NCI-H1092 (cell line): ENCODE measurements around the gene VMP1.
A peak's percentile ranks its signal among the peaks of the same experiment; 100 is the strongest.

ENCODE experiments used
- DNase-seq: peaks from one replicate; lab custom pipeline; 2025; lab: John Stamatoyannopoulos, UW

Gene VMP1

GRCh38 chr17:59711936-59712335 is 4.5 kb downstream of the VMP1 start:
- DNase-seq, result no peak

GRCh38 chr17:59712862-59713261 is 5.4 kb downstream of the VMP1 start:
- no peak for DNase-seq

DNA sequence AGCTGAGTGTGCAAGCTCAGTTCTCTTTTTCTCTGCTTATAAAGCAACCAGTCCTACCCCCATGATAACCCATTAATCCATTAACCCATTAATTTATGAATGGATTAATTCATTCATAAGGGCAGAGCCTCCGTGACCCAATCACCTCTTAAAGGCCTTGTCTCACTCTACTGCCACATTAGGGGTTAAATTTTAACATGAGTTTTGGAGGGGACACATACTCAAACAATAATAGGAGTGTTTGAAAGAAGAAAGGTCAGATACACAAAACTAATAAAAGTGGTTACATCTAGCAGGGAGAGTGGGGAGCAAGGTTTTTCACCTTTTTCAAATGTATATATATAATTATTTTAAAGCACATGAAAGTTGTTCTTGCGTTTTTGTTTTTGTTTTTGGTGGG is 6.8 kb downstream of the VMP1 start:
- no peak for DNase-seq

GRCh38 chr17:59716427-59716826 is 9.0 kb downstream of the VMP1 start:
- no peak for DNase-seq

GRCh38 chr17:59719526-59719925 is 12.1 kb downstream of the VMP1 start:
- no peak for DNase-seq

- no peak for DNase-seq
Measured at GRCh38 chr17:59722623-59723022, 15.2 kb downstream of the VMP1 start.

DNA sequence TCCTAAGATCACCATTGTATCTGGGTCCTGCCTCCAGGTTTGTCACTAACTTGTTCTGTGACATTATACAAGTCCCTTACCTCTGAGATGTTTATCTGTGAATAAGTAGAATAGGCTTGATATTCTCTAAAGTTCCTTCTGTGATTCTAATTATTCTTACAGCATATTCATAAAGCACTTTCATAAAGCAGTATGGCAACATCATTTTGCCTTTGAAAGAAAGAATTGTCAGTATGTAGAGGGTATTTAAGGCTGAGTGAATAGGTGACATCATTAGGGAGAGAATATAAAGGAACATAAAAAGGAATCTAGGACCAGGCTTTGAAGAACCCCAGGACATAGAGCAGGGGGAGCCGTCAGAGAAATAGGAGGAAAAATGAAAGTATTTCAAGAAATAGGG is 15.6 kb downstream of the VMP1 start:
- DNase-seq, result no peak

- DNase-seq, result no peak
Measured at GRCh38 chr17:59723607-59724006, 16.2 kb downstream of the VMP1 start.

GRCh38 chr17:59725691-59726090 is 18.2 kb downstream of the VMP1 start:
- no peak for DNase-seq

- DNase-seq, result no peak
Measured at GRCh38 chr17:59727817-59728533, 20.5 kb downstream of the VMP1 start.

GRCh38 chr17:59730268-59730834 is 22.9 kb downstream of the VMP1 start:
- no peak for DNase-seq

DNA sequence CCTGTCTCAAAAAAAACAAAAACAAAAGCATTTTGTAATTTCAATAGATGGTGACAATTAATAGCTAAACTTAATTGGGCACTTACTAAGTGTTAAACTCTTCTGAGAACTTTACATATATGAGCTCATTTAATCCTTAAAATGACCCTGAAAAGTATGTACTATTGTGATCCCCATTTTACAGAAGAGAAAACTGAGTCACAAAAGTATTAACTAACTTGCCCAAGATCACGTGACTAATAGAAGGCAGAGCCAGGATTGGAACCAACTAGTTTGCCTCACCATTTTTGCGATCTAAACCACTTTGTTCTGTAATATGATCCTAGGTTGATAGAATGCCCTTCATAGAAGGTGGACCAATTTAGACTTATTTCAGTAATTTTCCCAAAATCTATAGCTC is 26.2 kb downstream of the VMP1 start:
- no peak for DNase-seq

- DNase-seq, result no peak
Measured at GRCh38 chr17:59734226-59734625, 26.8 kb downstream of the VMP1 start.

- no peak for DNase-seq
Measured at GRCh38 chr17:59737324-59737723, 29.9 kb downstream of the VMP1 start.

DNA sequence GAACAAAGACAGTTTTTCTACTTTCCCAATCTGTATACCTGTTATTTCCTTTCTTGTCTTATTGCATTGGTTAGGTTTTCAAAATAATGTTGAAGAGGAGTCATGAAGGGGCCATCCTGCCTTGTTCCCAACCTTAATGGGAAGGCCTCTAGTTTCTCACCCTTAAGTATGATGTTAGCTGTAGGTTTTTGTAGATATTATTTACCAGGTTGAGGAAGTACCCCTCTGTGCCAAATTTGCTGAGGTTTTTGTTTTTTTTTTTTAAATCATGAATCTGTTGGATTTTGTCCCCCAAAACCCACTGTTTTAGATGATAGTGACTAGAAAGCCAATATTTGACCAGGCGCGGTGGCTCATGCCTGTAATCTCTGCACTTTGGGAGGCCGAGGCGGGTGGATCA is 36.4 kb downstream of the VMP1 start:
- DNase-seq, result no peak

DNA sequence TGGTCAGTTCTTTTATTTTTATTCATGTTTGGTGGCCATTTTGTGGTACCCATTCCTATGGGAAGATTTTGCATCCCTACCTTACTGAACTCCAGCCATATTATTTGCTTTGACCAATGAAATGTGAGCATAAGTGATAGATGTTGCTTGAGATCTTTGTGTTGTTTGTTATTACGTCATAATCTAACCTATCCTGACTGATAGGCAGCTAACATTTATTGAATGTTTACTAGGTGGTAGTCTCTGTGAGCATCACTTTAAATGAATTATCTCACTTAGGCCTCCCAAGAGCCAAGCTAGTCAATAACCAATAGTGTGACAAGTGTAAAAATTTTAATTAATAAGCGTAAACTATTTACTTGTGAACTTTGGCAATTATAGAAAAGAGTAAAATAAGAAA is 37.6 kb downstream of the VMP1 start:
- no peak for DNase-seq

GRCh38 chr17:59746849-59747445 is 39.5 kb downstream of the VMP1 start:
- no peak for DNase-seq

GRCh38 chr17:59748591-59748990 is 41.1 kb downstream of the VMP1 start:
- DNase-seq, result no peak

GRCh38 chr17:59751955-59752413 is 44.5 kb downstream of the VMP1 start:
- no peak for DNase-seq

- no peak for DNase-seq
Measured at GRCh38 chr17:59752446-59752845, 45.0 kb downstream of the VMP1 start.

DNA sequence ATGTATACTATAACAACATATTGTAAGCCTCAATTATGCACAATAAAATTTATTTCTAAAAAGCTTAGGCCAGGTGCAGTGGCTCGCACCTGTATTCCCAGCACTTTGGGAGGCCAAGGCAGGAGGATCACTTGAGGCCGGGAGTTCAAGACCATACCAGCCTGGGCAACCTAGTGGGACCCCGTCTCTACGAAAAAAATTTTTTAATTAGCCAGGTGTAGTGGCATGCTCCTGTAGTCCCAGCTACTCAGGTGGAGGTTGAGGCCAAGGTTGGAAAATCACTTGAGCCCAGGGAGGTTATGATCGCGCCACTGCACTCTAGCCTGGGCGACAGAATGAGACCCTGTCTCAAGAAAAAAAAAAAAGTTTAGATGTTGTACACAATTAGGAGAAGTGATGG is 45.5 kb downstream of the VMP1 start:
- DNase-seq, result no peak

DNA sequence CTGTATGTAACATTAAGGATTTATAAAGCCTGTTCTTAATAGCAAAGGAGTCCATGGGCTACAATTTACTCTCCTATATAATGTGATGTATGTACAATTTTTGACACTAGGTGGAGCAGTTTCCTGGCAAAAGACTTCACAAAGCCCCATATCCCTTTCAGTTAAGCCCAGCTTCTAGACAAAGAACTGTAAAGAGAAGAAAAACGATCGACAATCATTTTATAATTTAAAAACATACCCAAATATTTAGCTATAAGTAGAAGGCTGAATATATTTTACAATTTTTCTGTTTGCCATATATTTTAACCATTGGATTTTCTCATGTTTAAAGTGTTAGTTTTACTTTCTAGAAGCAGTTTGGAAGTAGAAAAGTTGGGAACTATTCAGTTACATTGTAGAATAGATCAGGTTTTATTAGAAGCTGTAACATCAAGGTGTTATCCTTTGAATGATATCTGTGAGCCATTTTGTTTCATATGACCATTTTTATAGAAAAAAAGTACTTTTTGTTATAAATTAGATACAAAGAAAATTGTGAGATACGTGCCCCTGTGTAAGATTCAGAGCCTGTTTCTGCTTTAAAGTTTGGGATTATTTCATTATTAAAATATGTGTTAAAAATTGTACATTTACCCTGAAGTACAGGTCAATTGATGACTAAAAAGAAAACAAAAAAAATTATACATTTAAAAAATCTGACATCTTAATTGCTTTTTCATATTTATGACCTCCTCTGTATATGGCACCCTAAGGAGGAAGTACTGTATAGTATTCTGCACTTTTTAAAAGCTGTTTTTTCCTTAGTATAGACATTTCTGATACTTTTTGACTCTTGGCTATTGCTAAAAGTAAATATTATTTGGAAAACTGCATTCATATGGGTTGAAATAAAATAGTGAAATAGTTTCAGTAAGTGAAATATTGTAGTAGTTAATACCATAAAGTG is 46.3 kb downstream of the VMP1 start:
- peak; percentile 75 for DNase-seq
